Fibroblast of the aortic adventitia (primary cell): ENCODE results near the gene DNAJC5G. TPM values are rescaled to one million over a fixed set of nuclear protein-coding genes. Genes with fewer than 3 reads are reported as not detected.

ENCODE experiments used
- DNase-seq: peaks from one replicate; pipeline ENCODE4 v3.0.0-alpha.2; 2010; ENCODE audit warnings: low read depth
- H3K4me3 ChIP-seq: 2 replicates; pipeline ENCODE4 v1.5.1; 2011; ENCODE audit warnings: low read depth, mild to moderate bottlenecking, control low read depth, low read length, moderate library complexity
- total RNA-seq: library from RNA; depleted of rRNA; stranded (reverse); fragments of >200 nt; gene quantifications from 2 replicates; pipeline ENCODE4 v1.2.3, GENCODE V29; 2012; ENCODE audit warnings: low replicate concordance
- TF ChIP-seq, protein P1 (sequence below): IDR thresholded peaks from 2 replicates; pipeline ENCODE4 v1.5.1; 2011; ENCODE audit warnings: mild to moderate bottlenecking, low read length, control low read depth, inconsistent platforms; ENCODE audit not compliant: insufficient read depth

DNAJC5G gene
- total RNA-seq, 1 donor: not detected

DNA sequence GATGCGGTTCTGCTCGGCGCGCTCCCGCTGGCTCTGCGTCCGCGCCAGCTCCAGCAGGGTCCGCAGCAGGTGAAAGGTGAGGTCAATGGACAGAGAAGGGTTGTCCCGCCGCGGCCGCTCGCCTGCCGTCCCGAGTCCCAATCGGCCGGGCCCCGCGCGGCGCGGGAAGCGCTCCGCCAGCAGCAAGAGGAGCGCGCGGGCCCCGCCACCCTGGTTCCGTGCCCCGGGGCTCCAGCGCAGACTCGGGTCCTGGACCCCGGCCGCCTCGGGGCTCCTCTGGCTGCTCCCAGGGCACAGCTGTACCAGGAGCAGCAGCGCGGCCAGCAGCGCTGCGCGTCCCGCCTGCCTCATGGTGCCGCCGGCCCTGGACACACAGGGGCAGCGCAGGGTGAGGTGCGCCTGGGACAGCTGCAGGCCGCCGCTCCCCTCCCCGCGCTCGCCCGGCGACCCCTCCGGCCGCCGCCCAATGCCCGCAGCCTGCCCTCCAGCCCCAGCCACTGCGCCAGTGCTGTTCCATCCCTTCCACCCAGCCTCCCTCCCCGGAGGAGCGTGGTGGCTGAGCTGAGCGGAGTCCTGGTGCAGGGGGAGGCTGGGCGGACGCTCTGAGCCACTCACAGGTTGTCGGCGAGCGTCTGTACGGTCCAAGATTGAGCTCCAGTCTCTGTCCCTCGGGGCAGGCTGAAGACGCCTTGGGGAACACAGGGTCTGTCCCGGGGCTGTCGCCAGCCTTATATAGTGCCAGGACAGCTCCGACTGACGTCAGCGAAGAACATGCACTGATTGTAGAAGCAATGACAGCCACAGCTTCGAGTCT lies 32.5 kb downstream of the DNAJC5G start:
- no peak for DNase-seq
- no peak overlapping the region for H3K4me3 ChIP-seq
- TF ChIP-seq, protein P1, sequence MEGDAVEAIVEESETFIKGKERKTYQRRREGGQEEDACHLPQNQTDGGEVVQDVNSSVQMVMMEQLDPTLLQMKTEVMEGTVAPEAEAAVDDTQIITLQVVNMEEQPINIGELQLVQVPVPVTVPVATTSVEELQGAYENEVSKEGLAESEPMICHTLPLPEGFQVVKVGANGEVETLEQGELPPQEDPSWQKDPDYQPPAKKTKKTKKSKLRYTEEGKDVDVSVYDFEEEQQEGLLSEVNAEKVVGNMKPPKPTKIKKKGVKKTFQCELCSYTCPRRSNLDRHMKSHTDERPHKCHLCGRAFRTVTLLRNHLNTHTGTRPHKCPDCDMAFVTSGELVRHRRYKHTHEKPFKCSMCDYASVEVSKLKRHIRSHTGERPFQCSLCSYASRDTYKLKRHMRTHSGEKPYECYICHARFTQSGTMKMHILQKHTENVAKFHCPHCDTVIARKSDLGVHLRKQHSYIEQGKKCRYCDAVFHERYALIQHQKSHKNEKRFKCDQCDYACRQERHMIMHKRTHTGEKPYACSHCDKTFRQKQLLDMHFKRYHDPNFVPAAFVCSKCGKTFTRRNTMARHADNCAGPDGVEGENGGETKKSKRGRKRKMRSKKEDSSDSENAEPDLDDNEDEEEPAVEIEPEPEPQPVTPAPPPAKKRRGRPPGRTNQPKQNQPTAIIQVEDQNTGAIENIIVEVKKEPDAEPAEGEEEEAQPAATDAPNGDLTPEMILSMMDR: no peak

DNA sequence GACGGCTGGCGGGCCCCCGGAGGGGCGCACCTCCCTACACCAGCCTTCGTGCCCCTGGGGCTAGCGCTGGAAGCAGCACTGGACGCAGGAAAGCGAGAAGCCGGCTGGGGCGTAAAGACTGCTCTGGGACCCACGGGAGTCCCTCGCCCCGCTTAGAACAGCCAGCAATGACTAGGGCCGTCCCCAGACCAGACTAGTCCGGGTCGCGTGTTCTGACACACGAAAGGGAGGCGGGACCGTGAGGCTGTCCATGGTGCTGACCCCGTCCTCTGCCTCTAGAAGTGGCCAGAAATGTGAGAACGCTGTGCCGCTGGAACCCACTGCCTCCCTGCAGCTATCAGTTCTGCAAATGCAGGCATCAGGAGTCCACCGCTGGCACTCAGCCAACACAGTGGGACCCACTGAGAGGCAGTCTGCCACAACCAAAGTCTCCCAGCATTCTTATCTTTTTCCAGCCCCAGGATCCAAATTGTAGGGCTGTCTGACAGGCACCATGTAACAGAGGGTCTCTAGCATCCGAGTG lies 33.2 kb downstream of the DNAJC5G start, which contains the start of gene UCN:
Gene UCN (minus strand): TSS at position 87 of the 523 bp plus-strand sequence. CDS start 550 bp downstream, outside the sequence.
- TF ChIP-seq, protein P1: no peak
- H3K4me3 ChIP-seq: no peak within 1 kb of the TSS
- peak; percentile 36 for DNase-seq

DNA sequence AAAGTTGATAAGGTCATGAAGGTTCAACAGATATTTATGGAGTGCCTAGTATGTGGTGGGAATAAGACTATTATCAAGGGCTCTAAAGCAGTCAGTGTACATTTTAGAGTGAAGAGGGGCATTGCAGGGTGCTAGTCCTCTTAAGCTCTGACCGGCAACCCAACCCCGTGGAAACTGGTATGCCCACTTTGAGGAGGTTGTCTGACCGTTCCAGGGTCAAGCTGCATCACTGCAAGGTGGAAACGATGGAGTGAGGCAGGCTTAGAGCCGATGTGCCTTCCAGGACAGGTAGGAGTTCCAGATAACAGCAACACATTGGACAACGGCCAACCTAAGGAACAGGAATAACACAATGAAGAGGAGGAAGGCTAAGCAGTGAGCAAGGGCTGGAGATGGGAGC lies 34.4 kb downstream of the DNAJC5G start:
- no peak overlapping the region for H3K4me3 ChIP-seq
- DNase-seq: no peak
- TF ChIP-seq, protein P1: no peak

DNA sequence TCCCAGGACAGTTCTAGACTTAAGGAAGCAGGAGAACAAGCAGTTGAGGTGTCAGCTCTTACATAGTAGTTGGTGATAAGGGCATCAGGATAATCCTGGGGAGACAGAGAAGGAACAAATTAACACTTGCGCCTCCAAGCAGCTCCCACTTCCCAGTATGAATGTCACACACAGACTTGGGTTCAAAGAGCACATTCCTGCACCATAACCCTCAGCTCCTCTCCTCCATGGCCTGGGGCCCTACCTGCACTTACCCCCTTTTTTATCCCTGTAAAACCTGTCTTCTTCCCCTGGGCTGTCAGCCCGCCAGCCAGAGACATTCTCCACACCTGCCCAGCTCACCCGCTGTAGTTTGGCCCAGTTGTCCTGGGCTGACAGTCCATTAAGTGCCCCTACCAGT lies 36.9 kb downstream of the DNAJC5G start:
- DNase-seq: no peak
- TF ChIP-seq, protein P1: no peak
- H3K4me3 ChIP-seq: no peak overlapping the region

DNA sequence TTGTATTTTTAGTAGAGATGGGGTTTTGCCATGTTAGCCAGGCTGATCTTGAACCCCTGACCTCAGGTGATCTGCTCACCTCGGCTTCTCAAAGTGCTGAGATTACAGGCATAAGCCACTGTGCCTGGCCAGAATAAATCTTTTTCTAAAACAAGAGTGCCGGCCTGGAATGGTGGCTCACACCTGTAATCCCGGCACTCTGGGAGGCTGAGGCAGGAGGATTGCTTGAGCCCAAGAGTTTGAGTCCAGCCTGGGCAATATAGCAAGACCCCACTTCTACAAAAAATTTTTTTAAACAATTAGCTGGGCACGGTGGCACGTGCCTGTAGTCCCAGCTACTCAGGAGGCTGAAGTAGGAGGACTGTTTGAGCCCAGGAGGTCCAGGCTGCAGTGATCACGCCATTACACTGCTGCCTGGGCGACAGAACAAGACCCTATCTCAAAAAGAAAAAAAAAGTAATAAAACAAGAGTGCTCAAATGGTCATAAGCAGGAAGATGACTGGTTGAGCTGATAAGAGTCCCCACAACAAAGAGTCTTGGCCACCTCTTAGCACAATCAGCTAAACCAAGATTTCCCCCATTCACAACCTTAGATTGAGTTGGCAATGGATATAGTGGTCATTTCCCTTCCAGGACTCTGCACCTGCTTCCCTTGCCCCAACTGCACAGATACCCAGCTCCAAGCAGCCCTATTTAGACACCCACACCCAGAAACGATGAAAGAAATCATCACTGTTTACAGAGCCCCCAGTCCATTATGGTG lies 38.8 kb downstream of the DNAJC5G start:
- no peak for DNase-seq
- TF ChIP-seq, protein P1: no peak
- H3K4me3 ChIP-seq: no peak overlapping the region

DNA sequence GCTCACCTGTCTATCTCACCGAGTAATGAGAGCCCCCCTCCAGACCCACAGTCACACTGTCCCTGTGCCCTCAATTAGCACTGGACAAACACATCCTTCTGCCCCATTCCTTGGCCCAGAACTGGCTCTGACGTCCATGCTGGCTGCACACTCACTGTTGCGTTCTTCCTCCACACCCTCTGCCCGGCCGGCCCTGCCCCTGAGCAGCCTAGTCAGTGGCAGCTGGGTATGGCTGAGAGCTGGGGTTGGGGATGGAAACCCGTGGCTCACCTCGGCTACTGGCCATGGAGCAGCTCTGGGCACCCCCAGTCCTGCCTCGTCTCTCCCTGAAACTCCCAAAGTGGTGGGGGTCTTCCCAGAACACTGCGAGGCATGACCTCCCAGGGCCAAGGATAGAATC lies 39.5 kb downstream of the DNAJC5G start:
- H3K4me3 ChIP-seq: no peak overlapping the region
- no peak for DNase-seq
- TF ChIP-seq, protein P1: no peak
